ENCODE results near the gene ITGB3BP.
A peak's percentile ranks its signal among the peaks of the same experiment; 100 is the strongest.
"Not testable (repeated sequence)": the region's sequence is repeated elsewhere in the genome, so short reads cannot be mapped to it uniquely, and the experiment has no call there.

Gene ITGB3BP

DNA sequence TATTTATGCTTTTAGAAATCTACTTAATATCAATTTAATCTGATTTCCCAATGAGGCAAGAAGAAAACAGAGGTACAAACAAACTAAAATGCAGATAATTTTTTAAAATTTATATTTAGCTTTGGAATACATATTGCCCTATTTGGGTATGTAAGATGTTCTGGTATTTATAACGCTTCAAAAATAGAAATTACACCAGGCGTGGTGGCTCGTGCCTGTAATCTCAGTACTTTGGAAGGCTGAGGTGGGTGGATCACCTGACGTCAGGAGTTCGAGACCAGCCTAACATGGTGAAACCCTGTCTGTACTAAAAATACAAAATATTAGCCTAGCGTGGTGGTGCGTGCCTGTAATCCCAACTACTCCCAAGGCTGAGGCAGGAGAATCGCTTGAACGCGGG lies 13.3 kb downstream of the ITGB3BP start:
- FAIRE-seq (no peak), DNase-seq (ENCODE audit: low spot score) (no peak)

- DNase-seq (ENCODE audit: low spot score), result no peak
- no peak for FAIRE-seq
These were observed 16.2 kb downstream of the ITGB3BP start for GRCh38 chr1:63506782-63507181.

GRCh38 chr1:63501256-63501655 lies 21.8 kb downstream of the ITGB3BP start:
- DNase-seq (ENCODE audit: low spot score), result no peak
- no peak for FAIRE-seq

GRCh38 chr1:63498106-63498505 lies 24.9 kb downstream of the ITGB3BP start:
- DNase-seq (ENCODE audit: low spot score) (no peak), FAIRE-seq (no peak)

DNA sequence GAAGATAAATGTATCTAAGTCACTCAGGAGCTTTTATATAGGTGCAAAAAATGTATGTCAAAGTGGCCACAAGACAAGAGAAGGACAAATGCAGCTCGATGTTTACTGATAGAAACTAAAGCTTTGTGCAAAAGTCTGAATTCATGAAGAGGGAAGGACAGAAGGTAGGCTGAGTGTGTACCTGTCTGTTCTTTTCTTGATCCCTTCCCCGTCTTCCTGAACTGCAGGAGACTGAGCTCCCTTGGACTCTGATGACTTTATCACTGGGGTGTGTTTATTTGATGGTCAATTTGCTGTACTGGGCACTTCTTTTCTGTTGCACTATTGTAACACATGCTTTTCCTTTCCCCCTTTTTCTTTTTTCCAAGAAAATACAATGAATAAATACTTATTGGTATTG lies 25.4 kb downstream of the ITGB3BP start:
- DNase-seq (ENCODE audit: low spot score) (no peak), FAIRE-seq (no peak)

- DNase-seq (ENCODE audit: low spot score) (no peak), FAIRE-seq (no peak)
These were observed 35.5 kb downstream of the ITGB3BP start for GRCh38 chr1:63487336-63488065.

GRCh38 chr1:63486629-63487028 lies 36.4 kb downstream of the ITGB3BP start:
- DNase-seq (ENCODE audit: low spot score) (no peak), FAIRE-seq (no peak)

GRCh38 chr1:63480057-63480456 lies 43.0 kb downstream of the ITGB3BP start:
- peak; percentile 56 for FAIRE-seq
- no peak for DNase-seq (ENCODE audit: low spot score)

- no peak for FAIRE-seq
- no peak for DNase-seq (ENCODE audit: low spot score)
These were observed 47.3 kb downstream of the ITGB3BP start for GRCh38 chr1:63475761-63476160.

DNA sequence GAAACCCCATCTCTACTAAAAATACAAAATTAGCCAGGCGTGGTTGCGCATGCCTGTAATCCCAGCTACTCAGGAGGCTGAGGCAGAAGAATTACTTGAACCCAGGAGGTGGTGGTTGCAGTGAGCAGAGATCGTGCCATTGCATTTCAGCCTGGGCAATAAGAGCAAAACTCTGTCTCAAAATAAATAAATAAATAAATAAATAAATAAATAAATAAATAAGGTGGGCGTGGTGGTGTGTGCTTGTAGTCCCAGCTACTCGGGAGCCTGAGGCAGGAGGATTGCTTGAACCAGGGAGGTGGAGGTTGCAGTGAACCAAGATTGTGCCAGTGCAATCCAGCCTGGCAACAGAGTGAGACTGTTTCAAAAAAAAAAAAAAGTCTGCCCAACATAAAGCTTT lies 54.3 kb downstream of the ITGB3BP start:
- DNase-seq (ENCODE audit: low spot score); FAIRE-seq: not testable (repeated sequence)

DNA sequence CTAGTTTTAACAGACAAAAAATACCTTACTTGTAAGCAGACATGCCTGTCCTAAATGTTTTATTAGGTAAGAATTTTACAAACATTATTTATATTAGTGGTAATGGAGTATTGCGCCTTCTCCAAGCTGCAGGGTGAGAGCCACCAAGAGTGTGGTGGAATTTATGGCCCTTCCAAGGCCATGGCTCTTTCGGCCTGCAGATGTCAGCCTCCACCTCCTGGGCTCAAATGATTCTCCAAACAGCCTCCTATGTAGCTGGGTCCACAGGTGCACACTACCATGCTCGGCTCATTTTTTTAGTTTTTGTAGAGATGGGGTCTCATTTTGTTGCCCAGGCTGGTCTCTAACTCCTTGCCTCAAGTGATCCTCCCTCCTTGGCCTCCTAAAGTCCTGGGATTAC lies 56.3 kb downstream of the ITGB3BP start:
- no peak for DNase-seq (ENCODE audit: low spot score)
- FAIRE-seq, result no peak

DNA sequence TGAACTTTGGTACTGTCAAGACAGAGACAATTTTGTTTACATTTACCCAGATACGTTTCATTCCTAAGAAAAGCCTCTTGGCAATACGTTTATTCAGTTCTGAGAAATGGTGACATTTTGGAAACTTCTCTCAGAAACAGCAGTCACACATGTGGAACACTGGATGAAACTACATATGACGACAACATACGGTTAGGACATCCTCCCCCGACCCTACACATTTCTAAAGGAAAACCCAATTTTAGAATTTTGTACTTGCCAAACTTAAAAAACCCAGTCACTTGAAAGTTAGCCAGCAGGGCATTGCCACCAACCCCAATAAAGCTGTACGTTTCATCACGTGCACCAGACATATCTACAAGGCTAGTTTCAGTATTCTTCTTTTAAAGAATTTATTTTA lies 56.8 kb downstream of the ITGB3BP start:
- no peak for DNase-seq (ENCODE audit: low spot score)
- no peak for FAIRE-seq

DNA sequence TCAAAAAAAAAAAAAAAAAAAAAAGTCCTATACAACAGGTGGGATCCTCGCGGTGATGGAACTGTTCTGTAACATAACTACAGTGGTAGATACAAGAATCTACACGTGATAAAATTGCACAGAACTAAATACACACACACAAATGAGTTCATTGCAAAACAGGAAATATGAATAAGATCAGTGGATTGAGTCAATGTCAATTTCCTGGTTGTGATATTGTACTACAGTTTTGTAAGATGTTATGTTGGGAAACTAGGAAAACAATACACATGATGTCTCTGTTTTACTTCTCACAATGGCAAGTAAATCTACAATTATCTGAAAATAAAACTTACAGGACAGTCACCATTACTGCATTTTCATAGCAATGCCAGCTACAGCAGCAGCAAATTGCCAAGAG lies 59.8 kb downstream of the ITGB3BP start:
- DNase-seq (ENCODE audit: low spot score) (no peak), FAIRE-seq (no peak)

- DNase-seq (ENCODE audit: low spot score), result no peak
- FAIRE-seq, result no peak
These were observed 61.3 kb downstream of the ITGB3BP start for GRCh38 chr1:63461661-63462230.

DNA sequence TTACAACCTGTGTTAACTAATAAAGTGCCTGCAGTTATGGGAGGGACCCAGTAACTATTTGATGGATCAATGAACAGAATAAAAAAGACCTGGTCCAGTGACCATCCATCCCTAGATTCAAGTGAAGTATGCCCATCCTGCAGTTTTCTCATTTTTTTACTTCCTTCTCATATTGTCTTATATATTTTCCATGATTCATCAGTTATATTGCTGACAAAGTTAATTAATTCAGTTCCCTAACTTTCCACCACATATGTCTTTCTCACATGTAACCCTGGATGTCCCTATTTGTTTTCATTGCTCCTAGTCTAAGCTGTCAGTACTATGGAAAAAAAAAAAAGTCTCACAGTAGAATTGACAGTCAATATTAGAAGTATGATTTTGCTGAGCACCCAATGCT lies 64.3 kb downstream of the ITGB3BP start:
- FAIRE-seq (no peak), DNase-seq (ENCODE audit: low spot score) (no peak)

- DNase-seq (ENCODE audit: low spot score) (no peak), FAIRE-seq (no peak)
These were observed 68.8 kb downstream of the ITGB3BP start for GRCh38 chr1:63454269-63454668.

DNA sequence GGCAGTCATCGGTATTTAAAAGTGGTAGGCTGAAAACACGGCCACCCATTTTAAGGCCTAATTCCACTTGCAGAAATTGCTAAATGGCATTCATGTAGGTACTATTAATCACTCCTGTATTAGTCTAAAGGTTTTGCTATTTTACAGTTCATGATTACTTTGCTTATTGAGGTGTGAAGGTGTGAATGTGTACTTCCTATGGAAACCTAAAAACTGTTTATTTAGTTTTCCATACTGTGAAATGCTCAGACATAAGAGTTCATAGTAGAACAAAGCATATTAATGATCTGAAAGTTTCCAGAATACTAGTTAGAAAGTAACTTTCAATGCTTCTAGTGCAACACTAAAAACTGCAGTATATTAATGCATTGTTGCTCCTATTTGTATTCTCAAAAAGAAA lies 69.8 kb downstream of the ITGB3BP start:
- no peak for DNase-seq (ENCODE audit: low spot score)
- FAIRE-seq, result no peak

GRCh38 chr1:63450416-63450815 lies 72.6 kb downstream of the ITGB3BP start:
- FAIRE-seq, result no peak
- no peak for DNase-seq (ENCODE audit: low spot score)

DNA sequence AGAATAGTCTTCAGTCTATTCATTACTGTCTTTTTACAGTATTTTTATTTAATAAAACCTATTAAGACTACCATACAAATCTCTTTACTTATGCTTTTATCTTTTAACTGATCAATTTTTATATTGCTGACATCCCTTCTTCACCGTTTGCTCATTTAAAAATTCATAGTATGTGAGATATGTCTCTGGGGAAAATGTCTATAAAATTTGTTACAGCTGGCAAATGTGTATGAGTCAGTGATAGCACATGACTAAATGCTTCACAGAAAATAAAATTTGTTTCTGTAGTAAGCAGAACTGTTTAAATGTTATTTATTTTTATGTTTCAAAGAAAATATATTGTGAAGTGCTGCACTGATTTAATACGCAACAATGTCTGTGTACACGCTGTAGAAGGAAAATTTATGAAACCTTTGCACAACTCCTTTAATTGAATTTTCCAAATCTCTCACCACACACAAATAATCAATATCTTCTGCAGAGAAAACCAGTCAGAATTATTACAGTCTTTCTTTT lies 74.2 kb downstream of the ITGB3BP start:
- no peak for FAIRE-seq
- no peak for DNase-seq (ENCODE audit: low spot score)

- FAIRE-seq, result no peak
- no peak for DNase-seq (ENCODE audit: low spot score)
These were observed 80.9 kb downstream of the ITGB3BP start for GRCh38 chr1:63442141-63442475.

- DNase-seq (ENCODE audit: low spot score) (no peak), FAIRE-seq (no peak)
These were observed 87.9 kb downstream of the ITGB3BP start for GRCh38 chr1:63435161-63435560.

- FAIRE-seq, result no peak
These were observed 93.7 kb downstream of the ITGB3BP start for GRCh38 chr1:63429281-63429680.

DNA sequence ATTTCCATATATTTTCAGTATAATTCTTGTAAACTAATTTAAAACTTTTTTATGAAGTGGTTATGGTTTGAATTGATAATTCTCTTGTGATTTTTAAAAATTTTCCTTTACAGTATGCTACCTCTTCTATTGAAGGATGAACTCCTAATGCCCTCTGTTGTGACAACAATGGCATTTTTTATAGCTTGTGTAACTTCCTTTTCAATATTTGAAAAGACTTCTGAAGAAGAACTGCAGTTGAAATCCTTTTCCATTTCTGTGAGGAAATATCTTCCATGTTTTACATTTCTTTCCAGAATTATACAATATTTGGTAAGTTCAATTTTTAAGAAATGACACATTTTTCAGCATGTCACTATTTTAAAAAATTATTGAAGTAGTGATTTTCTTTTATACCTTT lies 94.2 kb downstream of the ITGB3BP start:
- DNase-seq (ENCODE audit: low spot score) (no peak), FAIRE-seq (no peak)

More at GRCh38 chr1:63429281-63429680, 93.7 kb downstream of the ITGB3BP start:
- no peak for DNase-seq (ENCODE audit: low spot score)

Measured in urothelium cell line (cell line).